Tongue (tissue), 3 donors: ENCODE measurements around the gene INKA1. TPM values are rescaled to one million over a fixed set of nuclear protein-coding genes. Genes with fewer than 3 reads are reported as not detected.
"Not testable (repeated sequence)": the region's sequence is repeated elsewhere in the genome, so short reads cannot be mapped to it uniquely, and the experiment has no call there.

Experiments
- DNase-seq: peaks from one replicate; pipeline ENCODE4 v3.0.0-alpha.2; 2015
- small RNA-seq: library from RNA; depleted of rRNA; stranded (forward); fragments of <200 nt; gene quantifications from one replicate; pipeline ENCODE3, GENCODE V24; 2014; ENCODE audit warnings: low replicate concordance
- total RNA-seq: library from RNA; depleted of rRNA; stranded (reverse); fragments of >200 nt; gene quantifications from one replicate; pipeline ENCODE4 v1.2.3, GENCODE V29; 2014

The INKA1 gene
- total RNA-seq, 1 donor from 2014 or later, result 12.3 TPM

DNA sequence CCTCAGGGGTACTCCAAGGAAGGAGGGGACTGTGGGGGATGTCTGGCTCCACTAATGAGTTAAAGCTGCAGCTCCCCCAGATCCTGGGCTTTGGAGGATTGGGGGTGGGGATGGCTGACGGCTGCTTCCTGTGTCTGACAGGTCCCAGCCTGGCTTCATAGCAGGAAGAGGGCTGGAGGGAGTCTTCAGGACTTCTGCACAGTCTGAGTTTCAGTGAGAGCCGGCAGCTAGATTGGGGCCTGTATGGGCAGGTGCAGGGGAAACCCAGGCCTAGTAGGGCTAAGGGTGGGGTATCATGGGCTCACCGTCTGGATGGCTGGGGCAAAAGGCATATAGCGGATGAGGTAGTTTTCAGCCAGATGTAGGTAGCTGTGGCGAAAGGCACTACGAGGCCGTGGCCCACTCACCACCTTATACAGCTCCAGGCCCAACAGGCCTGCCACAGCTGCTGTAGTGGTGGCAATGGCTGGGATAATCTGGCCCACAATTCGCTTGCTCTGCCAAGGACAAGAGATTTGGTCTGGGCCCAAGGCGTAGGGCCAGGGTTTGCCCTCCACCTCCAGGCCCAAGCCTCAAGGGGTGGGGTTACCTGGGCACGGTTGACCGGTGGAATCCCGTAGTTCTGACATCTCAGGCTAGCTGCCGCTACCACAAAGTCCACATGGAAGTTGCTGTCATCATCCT, 4.5 kb downstream of the INKA1 start:
- peak; percentile 62 for DNase-seq

DNA sequence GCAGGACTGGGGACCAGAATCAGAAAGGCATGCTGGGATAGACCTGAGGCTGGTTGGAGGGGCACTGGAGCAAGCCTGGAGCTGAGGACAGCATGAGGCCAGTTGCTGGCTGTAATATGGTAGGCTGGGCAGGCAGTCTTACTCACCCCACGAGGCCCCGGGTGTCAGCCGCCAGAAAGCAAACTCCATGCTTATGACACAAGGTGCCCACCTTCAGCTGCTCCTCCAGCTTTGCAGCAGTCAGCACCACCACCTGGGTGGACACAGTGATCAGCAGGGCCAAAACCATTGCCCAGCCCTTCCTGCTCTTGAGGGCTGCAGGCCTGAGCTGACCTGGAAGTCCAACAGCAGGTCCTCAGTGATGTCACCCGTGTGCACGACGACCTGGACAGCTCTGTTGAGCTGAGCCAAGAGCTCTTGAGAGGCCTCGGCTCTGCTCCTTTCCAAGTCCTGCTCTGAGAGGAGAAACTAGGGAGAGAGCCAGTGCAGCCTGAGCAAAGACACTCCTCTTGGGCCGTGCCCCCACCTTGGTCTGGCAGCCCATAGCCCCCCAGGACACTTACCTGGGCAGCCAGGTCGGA, 9.9 kb downstream of the INKA1 start:
- no peak for DNase-seq

DNA sequence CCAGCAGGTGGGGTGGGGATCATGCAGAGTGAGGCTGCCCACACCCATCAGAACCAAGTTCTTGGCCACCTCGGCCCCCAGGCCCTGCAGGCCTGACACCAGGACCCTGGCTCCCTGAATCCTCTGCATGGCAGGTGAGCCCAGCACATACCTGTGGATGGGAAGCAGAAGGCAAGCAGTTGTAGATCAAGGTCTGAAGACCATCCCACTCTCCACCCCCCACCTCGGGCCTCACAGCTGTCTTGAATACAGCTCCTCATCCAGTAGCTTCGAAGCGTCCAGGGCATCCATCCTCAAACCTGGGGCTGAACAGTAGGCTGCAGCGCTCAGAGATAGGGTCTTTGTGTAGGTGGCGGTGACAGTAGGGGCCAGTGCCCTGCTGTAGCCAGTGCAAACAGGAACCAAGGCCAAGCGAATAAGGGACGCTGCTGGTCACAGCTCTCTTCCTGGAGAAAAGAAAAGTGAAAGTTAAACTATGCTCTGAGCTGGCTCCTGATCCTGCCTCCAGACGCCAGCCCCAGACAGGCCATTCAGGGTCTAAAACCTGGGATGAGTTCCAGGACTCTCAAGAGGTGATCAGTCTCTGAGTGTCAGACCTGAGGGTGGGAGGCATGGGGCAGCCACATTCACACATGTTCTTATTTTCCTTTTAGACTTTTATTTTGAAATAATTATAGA, 10.6 kb downstream of the INKA1 start, which contains the start of gene UBA7:
UBA7 (minus strand) TSS at position 457 of the 678 bp plus-strand sequence; CDS start at position 291, 166 bp downstream.
- peak; percentile 61 for DNase-seq

DNA sequence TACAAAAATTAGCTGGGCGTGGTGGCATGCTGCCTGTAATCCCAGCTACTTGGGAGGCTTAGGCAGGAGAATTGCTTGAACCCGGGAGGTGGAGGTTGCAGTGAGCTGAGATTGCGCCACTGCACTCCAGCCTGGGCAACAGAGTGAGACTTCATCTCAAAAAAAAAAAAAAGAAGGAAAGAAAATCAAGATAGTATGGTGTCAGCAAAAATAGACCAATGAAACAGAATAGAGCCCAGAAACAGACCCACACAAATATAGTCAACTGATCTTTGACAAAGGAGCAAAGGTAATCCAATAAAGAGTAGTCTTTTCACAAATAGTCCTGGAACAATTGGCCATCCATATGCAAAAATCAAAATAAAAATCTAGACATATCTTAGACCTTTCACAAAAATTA, 20.1 kb downstream of the INKA1 start:
- DNase-seq, result not testable (repeated sequence)

DNA sequence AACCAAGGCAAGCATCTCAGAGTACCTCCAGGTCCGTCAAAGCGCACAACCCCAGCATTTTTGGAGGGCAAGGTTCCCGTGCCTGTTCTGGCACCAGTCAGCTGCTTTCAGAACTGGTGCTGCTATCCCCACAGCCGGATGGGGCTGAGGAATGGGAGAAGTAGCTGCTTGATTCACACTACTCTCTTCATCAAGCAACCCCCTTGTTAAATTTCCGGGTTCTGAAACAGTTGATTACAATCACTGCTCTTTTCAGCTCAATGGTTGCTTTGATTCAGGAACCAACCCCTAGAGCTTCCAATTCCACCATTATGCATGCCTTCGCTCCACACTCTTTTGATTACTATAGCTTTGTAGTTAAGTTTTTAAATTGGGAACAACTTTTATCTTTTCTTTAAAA, 23.0 kb downstream of the INKA1 start:
- no peak for DNase-seq

DNA sequence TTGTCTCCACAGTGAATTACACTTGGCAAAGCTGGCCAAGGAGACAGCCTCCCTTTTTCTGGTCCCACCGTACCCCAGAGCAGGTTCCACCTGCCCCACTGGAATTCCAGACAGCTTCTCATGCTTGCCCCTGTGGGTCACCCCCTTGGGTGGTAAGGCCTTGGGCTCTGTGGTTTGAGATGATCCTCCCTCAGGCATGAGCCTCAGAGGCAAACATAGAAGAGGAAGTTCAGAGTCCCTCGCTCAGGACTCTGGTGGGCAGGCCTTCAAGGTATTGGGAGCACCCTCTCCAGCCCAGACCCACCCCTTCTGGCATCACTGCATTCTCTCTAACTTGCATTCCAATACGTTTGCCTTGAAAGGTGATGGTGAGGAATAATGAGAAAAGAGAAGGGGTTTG, 28.3 kb downstream of the INKA1 start:
- no peak for DNase-seq

DNA sequence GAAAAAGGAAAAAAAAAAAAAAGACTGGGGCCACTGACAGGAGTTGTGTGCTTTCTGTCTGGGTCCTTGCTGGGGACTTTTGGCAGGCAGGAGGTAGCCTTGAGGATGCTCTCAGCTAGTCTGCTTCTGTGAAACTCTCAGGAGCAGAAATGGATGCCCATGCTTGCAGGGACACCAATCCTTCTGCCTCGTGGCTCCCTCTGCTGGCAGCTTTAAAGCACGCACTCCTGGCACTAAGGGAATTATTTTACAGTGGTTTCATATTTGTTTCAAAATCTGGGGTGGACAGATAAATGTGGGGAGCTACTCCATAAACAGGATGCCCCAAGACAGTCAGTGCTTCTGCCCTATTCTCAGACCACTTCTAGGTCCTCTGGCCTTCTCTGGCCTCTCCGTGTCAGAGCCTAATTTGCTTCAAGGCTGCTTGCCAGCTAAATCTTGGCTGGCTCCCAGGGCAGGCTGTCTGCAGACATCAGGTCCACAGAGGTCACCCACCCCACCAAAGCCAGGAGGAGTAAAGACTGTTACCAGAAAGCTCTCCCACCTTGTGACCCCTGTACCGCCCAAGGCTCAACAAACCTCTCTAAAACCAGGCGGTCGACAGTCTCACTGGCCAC, 36.2 kb downstream of the INKA1 start:
- DNase-seq, result peak; percentile 94

DNA sequence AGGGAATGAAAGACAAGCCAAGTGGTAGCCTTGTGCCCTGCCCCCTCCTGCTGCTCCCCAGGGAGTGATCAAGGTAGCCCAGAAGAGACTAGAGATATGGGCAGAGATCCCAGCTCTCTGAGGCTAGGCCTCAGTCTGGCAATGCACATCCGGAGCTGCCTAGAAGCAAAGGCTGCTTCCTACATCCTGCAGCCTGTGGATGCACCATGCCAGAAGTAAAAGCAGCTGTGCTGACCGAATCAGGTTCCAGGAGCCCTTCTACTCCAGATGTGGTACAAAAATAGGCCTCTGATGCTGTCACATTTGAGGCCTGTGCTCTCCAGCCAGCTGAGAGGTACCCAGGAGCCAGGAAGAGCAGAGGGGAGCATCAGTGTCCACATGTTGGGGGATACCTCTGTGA, 37.3 kb downstream of the INKA1 start:
- peak; percentile 82 for DNase-seq

DNA sequence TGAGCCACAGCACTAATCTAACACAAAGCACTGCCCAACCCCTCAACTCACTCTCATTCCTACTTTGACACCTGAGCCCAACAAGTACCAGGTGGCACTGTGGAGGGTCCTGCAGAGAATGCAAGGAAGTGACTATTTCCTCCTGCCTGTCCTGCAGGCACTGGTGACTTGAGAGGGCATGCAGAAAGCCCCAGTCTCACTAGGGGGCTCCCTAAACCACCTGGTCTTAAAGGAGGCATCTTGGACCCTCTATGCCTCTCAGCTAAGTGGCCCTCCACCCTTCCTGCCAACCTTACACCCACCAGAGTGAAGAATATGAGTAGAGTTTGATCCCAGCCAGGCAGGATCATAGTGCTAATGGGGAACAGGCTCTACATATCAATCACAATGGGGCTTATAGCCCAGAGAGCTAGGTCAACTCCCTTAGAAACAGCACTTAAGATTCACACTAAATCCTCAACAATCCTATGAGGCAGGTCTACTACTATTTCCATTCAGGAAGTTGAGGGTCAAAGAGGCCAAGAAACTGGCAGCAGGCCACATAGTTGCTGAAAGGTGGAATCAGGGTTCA, 38.1 kb downstream of the INKA1 start:
- DNase-seq, result peak; percentile 18

DNA sequence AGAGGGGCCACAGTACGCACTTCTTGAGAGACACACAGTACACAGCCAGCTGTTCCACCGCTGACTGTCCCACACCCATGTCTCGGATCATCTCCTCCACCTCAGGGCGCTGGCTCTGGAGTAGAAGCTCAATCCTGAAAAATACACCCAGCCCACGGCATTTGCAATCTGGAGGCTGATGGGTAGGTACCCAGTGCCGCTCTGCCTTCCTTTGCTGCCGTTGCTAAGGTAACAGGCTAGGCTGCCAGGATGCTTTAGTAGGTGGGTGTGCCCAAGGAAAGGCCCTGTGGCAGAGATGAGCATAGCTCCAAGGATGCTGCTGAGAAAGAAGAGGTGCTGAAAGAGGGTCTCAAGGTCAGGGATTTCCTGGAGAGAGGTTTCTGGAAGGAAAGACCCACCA, 38.7 kb downstream of the INKA1 start:
- no peak for DNase-seq

DNA sequence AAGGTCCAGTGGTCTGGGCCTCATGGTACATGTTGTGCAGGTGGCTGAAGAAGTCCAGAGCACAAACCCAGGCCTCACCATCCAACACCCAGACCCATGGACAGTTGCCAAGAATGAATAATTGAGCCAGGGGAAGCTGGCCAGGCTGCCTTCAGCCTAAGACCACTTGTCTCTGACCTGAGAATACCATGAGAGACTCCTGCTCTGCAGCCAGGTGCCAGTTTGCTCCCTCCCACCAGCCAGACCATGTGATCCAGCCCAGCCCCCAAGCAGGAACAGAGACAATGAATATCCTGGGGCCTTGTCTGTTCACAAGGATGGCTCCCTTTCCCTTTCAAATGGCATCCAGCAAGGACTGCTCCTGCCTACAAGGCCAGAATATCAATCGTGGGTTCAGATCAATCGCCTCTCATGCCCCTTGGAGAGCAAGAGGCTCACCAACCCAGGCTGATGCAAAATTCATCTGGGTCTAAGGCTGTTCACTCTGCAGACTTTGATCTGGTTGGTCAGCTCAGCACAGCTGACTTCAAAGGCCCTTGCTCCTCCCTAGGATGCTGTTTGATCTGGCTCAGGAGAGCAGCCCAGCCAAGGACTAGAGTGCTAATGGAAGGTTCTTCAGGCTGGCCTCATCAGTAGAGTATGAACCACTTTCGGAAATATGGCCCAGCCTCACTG, 39.9 kb downstream of the INKA1 start:
- no peak for DNase-seq

DNA sequence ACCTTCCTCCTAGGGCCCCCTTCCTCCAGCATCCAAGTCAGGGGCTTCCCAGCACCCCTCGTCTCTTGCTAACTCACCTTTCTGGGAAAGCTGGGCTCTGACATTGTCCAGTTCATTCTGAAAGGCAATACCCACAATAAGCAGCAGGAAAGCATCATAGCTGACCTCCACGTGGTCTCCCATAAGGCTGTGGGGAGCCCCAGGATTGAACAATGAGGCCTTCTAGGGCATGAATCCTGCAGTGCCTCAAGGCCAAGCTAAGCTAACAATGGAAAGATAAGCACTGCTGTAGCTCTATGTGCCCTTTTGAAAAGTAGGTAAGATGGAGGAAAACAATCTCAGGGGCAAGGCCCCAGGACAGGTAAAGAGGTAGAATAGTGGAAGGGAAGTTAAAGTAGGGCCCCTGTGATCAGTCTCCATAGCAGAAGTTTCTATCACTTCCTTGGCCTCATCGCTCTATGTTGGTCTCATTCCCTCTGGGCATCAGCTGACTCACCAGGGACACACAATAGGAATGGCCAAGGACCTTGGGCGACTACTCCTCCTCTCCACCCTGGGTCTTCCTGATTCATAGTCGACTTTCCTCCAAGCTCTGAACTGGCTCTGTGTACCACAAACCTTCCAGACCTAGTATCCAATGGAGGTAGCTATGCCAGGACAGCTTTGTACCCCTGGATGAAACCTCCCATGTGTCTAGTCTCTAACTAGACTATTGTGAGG, 41.6 kb downstream of the INKA1 start:
- DNase-seq, result no peak

DNA sequence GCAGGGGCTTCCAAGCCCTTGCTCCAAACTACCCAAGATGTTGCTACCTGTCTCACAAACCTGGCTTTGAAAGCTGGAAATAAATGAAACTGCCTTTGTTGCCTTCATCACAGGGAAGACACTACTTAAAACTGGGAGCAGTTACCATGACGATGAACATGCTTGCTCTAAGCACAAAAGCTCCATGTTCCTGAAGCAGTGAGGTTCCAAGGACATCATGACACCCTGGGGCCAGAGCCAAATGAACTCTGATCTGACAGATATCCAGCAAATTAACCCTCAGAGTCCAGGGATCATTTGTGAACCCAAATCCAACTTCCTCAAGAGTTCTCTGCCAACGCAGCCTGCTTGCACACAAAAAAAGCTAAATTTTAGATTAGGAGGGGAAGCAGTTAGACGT, 42.6 kb downstream of the INKA1 start:
- no peak for DNase-seq

Small RNA genes lying within 50 kb of the gene (small RNA-seq; reads per million reads assigned to genes)
- not detected for gene COX6CP14

Other genes starting within 250 kb of the INKA1 start
- 0.82 TPM for gene BSN, start 248.8 kb upstream of the INKA1 start, total RNA-seq
- 82.7 TPM for gene APEH, start 128.9 kb upstream of the INKA1 start, total RNA-seq
- 8.1 TPM for gene MST1, start 113.8 kb upstream of the INKA1 start, total RNA-seq
- 60.4 TPM for gene RNF123, start 113.7 kb upstream of the INKA1 start, total RNA-seq
- gene AMIGO3, start 83.6 kb upstream of the INKA1 start, total RNA-seq, result 2.8 TPM
- gene GMPPB, start 79.3 kb upstream of the INKA1 start, total RNA-seq, result 22.8 TPM
- gene IP6K1, start 16.7 kb upstream of the INKA1 start, total RNA-seq, result 35.6 TPM
- gene CDHR4, start 3.4 kb upstream of the INKA1 start, total RNA-seq, result not detected
- gene UBA7, start 10.7 kb downstream of the INKA1 start, total RNA-seq, result 17.4 TPM
- 1.6 TPM for gene TRAIP, start 53.3 kb downstream of the INKA1 start, total RNA-seq
- gene CAMKV, start 66.6 kb downstream of the INKA1 start, total RNA-seq, result 0.51 TPM
- gene MST1R, start 100.6 kb downstream of the INKA1 start, total RNA-seq, result 5.7 TPM
- gene MON1A, start 126.5 kb downstream of the INKA1 start, total RNA-seq, result 4.4 TPM
- gene RBM6, start 136.9 kb downstream of the INKA1 start, total RNA-seq, result 98.1 TPM